PFSK-1 (cell line): Measurements from ENCODE around the gene SLC25A41.

Experiments
- FOXP2 ChIP-seq: optimal IDR thresholded peaks from 2 replicates; pipeline ENCODE3; 2011; ENCODE audit warnings: borderline replicate concordance, control low read depth, inconsistent platforms; ENCODE audit not compliant: insufficient read depth; ENCODE audit errors: extremely low read length, extremely low read depth
- POLR2AphosphoS5 ChIP-seq: IDR thresholded peaks from 2 replicates; pipeline ENCODE4 v1.6.1; 2012; ENCODE audit warnings: low read depth, mild to moderate bottlenecking, control low read depth, low read length, moderate library complexity
- SIN3A ChIP-seq: IDR thresholded peaks from 2 replicates; pipeline ENCODE4 v1.6.1; 2012; ENCODE audit warnings: mild to moderate bottlenecking, low read length, moderate library complexity, borderline replicate concordance; ENCODE audit not compliant: insufficient read depth
- TAF1 ChIP-seq: IDR thresholded peaks from 2 replicates; pipeline ENCODE4 v1.6.1; 2012; ENCODE audit warnings: low read length, control low read depth, borderline replicate concordance; ENCODE audit not compliant: insufficient read depth
- TF ChIP-seq, protein P1 (sequence below), 2 experiments: IDR thresholded peaks; 2 replicates each; pipeline versions ENCODE4 v1.6.1 to v1.8.0; 2011 to 2012; ENCODE audit warnings: low read depth in 2 of 2, low read length in 2 of 2, control low read depth in 1 of 2, inconsistent platforms in 1 of 2, mild to moderate bottlenecking in 1 of 2, moderate library complexity in 1 of 2; ENCODE audit not compliant: insufficient read depth in 1 of 2

DNA sequence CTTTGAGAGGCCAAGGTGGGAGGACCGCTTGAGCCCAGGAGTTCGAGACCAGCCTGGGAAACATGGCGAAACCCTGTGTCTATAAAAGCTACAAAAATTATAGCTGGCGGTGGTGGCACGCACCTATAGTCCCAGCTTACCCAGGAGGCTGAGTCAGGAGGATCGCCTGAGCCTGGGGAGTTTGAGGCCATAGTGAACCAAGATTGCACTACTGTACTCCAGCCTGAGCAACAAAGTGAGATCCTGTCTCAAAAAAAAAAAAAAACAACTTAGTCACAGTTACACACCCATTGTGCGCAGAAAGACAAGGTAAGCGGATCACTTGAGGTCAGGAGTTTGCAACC is 48.8 kb upstream of the SLC25A41 start:
- TF ChIP-seq, protein P1, sequence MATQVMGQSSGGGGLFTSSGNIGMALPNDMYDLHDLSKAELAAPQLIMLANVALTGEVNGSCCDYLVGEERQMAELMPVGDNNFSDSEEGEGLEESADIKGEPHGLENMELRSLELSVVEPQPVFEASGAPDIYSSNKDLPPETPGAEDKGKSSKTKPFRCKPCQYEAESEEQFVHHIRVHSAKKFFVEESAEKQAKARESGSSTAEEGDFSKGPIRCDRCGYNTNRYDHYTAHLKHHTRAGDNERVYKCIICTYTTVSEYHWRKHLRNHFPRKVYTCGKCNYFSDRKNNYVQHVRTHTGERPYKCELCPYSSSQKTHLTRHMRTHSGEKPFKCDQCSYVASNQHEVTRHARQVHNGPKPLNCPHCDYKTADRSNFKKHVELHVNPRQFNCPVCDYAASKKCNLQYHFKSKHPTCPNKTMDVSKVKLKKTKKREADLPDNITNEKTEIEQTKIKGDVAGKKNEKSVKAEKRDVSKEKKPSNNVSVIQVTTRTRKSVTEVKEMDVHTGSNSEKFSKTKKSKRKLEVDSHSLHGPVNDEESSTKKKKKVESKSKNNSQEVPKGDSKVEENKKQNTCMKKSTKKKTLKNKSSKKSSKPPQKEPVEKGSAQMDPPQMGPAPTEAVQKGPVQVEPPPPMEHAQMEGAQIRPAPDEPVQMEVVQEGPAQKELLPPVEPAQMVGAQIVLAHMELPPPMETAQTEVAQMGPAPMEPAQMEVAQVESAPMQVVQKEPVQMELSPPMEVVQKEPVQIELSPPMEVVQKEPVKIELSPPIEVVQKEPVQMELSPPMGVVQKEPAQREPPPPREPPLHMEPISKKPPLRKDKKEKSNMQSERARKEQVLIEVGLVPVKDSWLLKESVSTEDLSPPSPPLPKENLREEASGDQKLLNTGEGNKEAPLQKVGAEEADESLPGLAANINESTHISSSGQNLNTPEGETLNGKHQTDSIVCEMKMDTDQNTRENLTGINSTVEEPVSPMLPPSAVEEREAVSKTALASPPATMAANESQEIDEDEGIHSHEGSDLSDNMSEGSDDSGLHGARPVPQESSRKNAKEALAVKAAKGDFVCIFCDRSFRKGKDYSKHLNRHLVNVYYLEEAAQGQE (IDR thresholded peaks at IDR 0.05; ENCODE audit: insufficient read depth in 1 of 2, low read depth in 2 of 2, low read length in 2 of 2) = no peak
- TF ChIP-seq TAF1 (no peak), POLR2AphosphoS5 (no peak), SIN3A (no peak), FOXP2 (no peak)
